HG03460 (cell line): ENCODE data around the gene NFE2L1.

ENCODE experiments used
- ATAC-seq: cut with Tn5 transposase; IDR thresholded peaks from one replicate; pipeline ENCODE4 v1.9.1; 2021; ENCODE audit not compliant: unreplicated experiment

NFE2L1 gene

GRCh38 chr17:48107137-48108055 is 59.2 kb downstream of the NFE2L1 start, which contains the start of gene SNX11:
Gene SNX11 (plus strand): TSS chr17:48107766. CDS start chr17:48112044, 4,278 bp downstream.
- ATAC-seq, result peak; percentile 81

- ATAC-seq, result no peak
These were observed 62.6 kb downstream of the NFE2L1 start for GRCh38 chr17:48110761-48111160.
